Glutamatergic neuron (in vitro differentiated cells): ENCODE results near the gene GPR34. TPM values are rescaled to one million over a fixed set of nuclear protein-coding genes. Genes with fewer than 3 reads are reported as not detected.
"Not testable (repeated sequence)": the region's sequence is repeated elsewhere in the genome, so short reads cannot be mapped to it uniquely, and the experiment has no call there.

Source experiments
- DNase-seq: peaks from one replicate; pipeline ENCODE4 v3.0.0; 2022
- H3K27ac Mint-ChIP-seq: one replicate; pipeline ENCODE4 v1.8.0; 2020; ENCODE audit warnings: mild to moderate bottlenecking, mixed read lengths, inconsistent platforms; ENCODE audit not compliant: unreplicated experiment
- H3K27me3 Mint-ChIP-seq: one replicate; pipeline ENCODE4 v1.8.0; 2020; ENCODE audit warnings: mild to moderate bottlenecking, moderate library complexity, mixed read lengths, inconsistent platforms; ENCODE audit not compliant: unreplicated experiment
- H3K36me3 Mint-ChIP-seq: one replicate; pipeline ENCODE4 v1.8.0; 2020; ENCODE audit warnings: mild to moderate bottlenecking, mixed read lengths, inconsistent platforms; ENCODE audit not compliant: unreplicated experiment
- H3K4me1 Mint-ChIP-seq: one replicate; pipeline ENCODE4 v1.8.0; 2020; ENCODE audit warnings: mild to moderate bottlenecking, low read depth, mixed read lengths, inconsistent platforms; ENCODE audit not compliant: unreplicated experiment
- H3K4me3 Mint-ChIP-seq: one replicate; pipeline ENCODE4 v1.8.0; 2020; ENCODE audit warnings: mild to moderate bottlenecking, mixed read lengths, inconsistent platforms; ENCODE audit not compliant: unreplicated experiment
- H3K9me3 Mint-ChIP-seq: one replicate; pipeline ENCODE4 v1.8.0; 2020; ENCODE audit warnings: mild to moderate bottlenecking, moderate library complexity, mixed read lengths, inconsistent platforms; ENCODE audit not compliant: unreplicated experiment
- total RNA-seq: library from RNA; stranded (reverse); fragmentation: NEBNext Ultra II Directional; extraction: Animal tissue kit (Norgen Biotek cat#: 25700); gene quantifications from one replicate; pipeline ENCODE4 v1.2.1, GENCODE V29; 2021; ENCODE audit not compliant: unreplicated experiment
- TF ChIP-seq, protein P1 (sequence below): fragments of 200-600 bp; sonication (generic); IDR thresholded peaks from one replicate; pipeline ENCODE4 v1.5.0; 2021; ENCODE audit not compliant: partially characterized antibody, unreplicated experiment

GPR34 gene
- total RNA-seq, 1 donor from 2014 or later, result not detected

GRCh38 chrX:41667631-41668030 lies 21.1 kb upstream of the GPR34 start:
- TF ChIP-seq, protein P1, sequence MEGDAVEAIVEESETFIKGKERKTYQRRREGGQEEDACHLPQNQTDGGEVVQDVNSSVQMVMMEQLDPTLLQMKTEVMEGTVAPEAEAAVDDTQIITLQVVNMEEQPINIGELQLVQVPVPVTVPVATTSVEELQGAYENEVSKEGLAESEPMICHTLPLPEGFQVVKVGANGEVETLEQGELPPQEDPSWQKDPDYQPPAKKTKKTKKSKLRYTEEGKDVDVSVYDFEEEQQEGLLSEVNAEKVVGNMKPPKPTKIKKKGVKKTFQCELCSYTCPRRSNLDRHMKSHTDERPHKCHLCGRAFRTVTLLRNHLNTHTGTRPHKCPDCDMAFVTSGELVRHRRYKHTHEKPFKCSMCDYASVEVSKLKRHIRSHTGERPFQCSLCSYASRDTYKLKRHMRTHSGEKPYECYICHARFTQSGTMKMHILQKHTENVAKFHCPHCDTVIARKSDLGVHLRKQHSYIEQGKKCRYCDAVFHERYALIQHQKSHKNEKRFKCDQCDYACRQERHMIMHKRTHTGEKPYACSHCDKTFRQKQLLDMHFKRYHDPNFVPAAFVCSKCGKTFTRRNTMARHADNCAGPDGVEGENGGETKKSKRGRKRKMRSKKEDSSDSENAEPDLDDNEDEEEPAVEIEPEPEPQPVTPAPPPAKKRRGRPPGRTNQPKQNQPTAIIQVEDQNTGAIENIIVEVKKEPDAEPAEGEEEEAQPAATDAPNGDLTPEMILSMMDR, result no peak
- no peaks in the 10 kb centered on the region for H3K36me3 Mint-ChIP-seq
- no peaks in the 10 kb centered on the region for H3K27me3 Mint-ChIP-seq
- no peaks in the 10 kb centered on the region for H3K4me1 Mint-ChIP-seq
- DNase-seq, result no peak
- H3K9me3 Mint-ChIP-seq, result no peaks in the 10 kb centered on the region
- H3K27ac Mint-ChIP-seq, result no peak overlapping the region
- no peak overlapping the region for H3K4me3 Mint-ChIP-seq

GRCh38 chrX:41670112-41670511 lies 18.7 kb upstream of the GPR34 start:
- H3K4me3 Mint-ChIP-seq, result no peak overlapping the region
- H3K4me1 Mint-ChIP-seq, result no peaks in the 10 kb centered on the region
- H3K27me3 Mint-ChIP-seq, result no peaks in the 10 kb centered on the region
- no peaks in the 10 kb centered on the region for H3K36me3 Mint-ChIP-seq
- TF ChIP-seq, protein P1, result no peak
- DNase-seq, result no peak
- H3K27ac Mint-ChIP-seq, result no peak overlapping the region
- H3K9me3 Mint-ChIP-seq, result peaks cover 1% of the 10 kb centered on the region

DNA sequence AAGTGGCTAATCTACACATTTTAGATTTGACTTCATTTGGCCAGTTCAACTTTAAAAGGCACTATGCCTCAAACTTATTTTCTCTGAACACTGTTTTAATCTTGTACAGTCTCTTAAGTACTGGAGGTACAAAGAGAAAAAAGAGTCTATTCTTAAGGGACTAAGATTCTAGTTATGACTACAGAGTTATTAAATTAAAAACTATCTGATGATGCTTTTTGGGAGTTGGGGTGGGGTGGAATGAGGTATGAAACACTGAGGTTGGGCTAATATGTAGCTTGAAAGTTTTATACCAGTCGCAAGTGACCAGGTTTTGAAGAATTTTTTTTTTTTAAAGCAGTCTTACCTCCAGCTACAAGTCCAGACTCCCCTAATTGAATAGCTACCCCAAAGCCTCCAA lies 17.7 kb upstream of the GPR34 start:
- DNase-seq, result no peak
- no peak overlapping the region for H3K27ac Mint-ChIP-seq

GRCh38 chrX:41672643-41673042 lies 16.1 kb upstream of the GPR34 start:
- Mint-ChIP-seq H3K36me3 (no peaks in the 10 kb centered on the region), H3K27ac (no peak overlapping the region), H3K27me3 (no peaks in the 10 kb centered on the region), H3K4me3 (no peak overlapping the region), H3K4me1 (no peaks in the 10 kb centered on the region), H3K9me3 (peaks cover 1% of the 10 kb centered on the region)
- TF ChIP-seq, protein P1, result no peak
- DNase-seq, result no peak

More for the DNA sequence above, 17.7 kb upstream of the GPR34 start:
- peaks cover 1% of the 10 kb centered on the region for H3K9me3 Mint-ChIP-seq
- no peak overlapping the region for H3K4me3 Mint-ChIP-seq
- TF ChIP-seq, protein P1, result no peak
- H3K36me3 Mint-ChIP-seq, result no peaks in the 10 kb centered on the region
- H3K27me3 Mint-ChIP-seq, result no peaks in the 10 kb centered on the region
- no peaks in the 10 kb centered on the region for H3K4me1 Mint-ChIP-seq

DNA sequence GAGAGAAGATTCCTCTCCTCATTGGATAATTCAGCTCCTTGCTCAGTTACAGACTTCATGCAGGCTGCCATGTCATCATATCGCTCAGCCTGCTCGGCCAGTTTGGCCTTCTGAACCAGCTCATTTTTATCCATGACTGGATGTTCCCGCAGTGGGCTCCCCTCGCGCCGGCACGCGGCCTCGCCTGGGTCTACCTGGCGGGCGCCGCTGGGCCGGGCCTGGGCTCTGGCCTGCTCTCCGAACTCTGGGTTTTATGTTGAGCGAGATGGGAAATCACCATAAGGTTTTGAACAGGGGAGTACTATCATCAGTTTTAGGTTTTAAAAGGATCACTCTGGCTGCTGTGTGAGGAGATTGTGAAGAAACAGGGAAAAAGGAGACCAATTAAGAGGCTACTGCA lies 12.4 kb upstream of the GPR34 start:
- H3K36me3 Mint-ChIP-seq, H3K4me3 Mint-ChIP-seq, DNase-seq, H3K9me3 Mint-ChIP-seq, H3K27me3 Mint-ChIP-seq, H3K4me1 Mint-ChIP-seq: not testable (repeated sequence)
- H3K27ac Mint-ChIP-seq, result peak overlapping the region; percentile 28
